ENCODE data around the gene TMEM14C. TPM values are rescaled to one million over a fixed set of nuclear protein-coding genes. Genes with fewer than 3 reads are reported as not detected.

The TMEM14C gene
- polyA plus RNA-seq, 1 donor from 2014 or later: 124 TPM

DNA sequence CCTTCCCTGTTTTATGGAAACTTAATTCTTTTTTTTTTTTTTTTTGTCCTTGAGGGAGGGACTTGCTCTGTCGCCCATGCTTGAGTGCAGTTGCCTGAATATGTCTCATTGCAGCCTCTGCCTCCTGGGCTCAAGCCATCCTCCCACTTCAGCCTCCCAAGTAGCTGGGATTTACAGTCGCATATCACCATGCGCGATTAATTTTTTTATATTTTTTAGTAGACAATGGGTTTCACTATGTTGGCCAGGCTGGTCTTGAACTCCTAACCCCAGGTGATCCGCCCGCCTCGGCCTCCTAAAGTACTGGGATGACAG, 654 bp downstream of the TMEM14C start:
- peak overlapping the region; percentile 56 for H3K27ac ChIP-seq (ENCODE audit: low read length)
- peak overlapping the region; percentile 82 for H3K4me3 ChIP-seq (ENCODE audit: low read length)
- H3F3A ChIP-seq (ENCODE audit: insufficient read depth, low read length, poor library complexity, severe bottlenecking): no peaks in the 10 kb centered on the region
- TF ChIP-seq POLR2AphosphoS5 (IDR thresholded peaks at IDR 0.05) (no peak), TAF1 (IDR thresholded peaks at IDR 0.05; ENCODE audit: low read depth) (no peak), EP300 (conservative IDR thresholded peaks at IDR 0.05; ENCODE audit: poor library complexity, severe bottlenecking) (no peak), SMC3 (conservative IDR thresholded peaks at IDR 0.05; ENCODE audit: poor library complexity) (no peak), RAD21 (conservative IDR thresholded peaks at IDR 0.05) (no peak), EZH2 (IDR thresholded peaks at IDR 0.05; ENCODE audit: borderline replicate concordance, insufficient read depth, low read length, poor library complexity, severe bottlenecking) (no peak), MXI1 (conservative IDR thresholded peaks at IDR 0.05; ENCODE audit: poor library complexity, severe bottlenecking) (no peak)
- TF ChIP-seq, protein P1, sequence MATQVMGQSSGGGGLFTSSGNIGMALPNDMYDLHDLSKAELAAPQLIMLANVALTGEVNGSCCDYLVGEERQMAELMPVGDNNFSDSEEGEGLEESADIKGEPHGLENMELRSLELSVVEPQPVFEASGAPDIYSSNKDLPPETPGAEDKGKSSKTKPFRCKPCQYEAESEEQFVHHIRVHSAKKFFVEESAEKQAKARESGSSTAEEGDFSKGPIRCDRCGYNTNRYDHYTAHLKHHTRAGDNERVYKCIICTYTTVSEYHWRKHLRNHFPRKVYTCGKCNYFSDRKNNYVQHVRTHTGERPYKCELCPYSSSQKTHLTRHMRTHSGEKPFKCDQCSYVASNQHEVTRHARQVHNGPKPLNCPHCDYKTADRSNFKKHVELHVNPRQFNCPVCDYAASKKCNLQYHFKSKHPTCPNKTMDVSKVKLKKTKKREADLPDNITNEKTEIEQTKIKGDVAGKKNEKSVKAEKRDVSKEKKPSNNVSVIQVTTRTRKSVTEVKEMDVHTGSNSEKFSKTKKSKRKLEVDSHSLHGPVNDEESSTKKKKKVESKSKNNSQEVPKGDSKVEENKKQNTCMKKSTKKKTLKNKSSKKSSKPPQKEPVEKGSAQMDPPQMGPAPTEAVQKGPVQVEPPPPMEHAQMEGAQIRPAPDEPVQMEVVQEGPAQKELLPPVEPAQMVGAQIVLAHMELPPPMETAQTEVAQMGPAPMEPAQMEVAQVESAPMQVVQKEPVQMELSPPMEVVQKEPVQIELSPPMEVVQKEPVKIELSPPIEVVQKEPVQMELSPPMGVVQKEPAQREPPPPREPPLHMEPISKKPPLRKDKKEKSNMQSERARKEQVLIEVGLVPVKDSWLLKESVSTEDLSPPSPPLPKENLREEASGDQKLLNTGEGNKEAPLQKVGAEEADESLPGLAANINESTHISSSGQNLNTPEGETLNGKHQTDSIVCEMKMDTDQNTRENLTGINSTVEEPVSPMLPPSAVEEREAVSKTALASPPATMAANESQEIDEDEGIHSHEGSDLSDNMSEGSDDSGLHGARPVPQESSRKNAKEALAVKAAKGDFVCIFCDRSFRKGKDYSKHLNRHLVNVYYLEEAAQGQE (IDR thresholded peaks at IDR 0.05; ENCODE audit: borderline replicate concordance): no peak
- TF ChIP-seq, protein P2, sequence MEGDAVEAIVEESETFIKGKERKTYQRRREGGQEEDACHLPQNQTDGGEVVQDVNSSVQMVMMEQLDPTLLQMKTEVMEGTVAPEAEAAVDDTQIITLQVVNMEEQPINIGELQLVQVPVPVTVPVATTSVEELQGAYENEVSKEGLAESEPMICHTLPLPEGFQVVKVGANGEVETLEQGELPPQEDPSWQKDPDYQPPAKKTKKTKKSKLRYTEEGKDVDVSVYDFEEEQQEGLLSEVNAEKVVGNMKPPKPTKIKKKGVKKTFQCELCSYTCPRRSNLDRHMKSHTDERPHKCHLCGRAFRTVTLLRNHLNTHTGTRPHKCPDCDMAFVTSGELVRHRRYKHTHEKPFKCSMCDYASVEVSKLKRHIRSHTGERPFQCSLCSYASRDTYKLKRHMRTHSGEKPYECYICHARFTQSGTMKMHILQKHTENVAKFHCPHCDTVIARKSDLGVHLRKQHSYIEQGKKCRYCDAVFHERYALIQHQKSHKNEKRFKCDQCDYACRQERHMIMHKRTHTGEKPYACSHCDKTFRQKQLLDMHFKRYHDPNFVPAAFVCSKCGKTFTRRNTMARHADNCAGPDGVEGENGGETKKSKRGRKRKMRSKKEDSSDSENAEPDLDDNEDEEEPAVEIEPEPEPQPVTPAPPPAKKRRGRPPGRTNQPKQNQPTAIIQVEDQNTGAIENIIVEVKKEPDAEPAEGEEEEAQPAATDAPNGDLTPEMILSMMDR (IDR thresholded peaks at IDR 0.05; ENCODE audit: poor library complexity, severe bottlenecking): no peak
- no peaks in the 10 kb centered on the region for H4K20me1 ChIP-seq (ENCODE audit: insufficient read depth)
- H3K79me2 ChIP-seq (replicated peaks; ENCODE audit: insufficient read depth, low read length): peaks cover 10% of the 10 kb centered on the region
- H3K36me3 ChIP-seq (ENCODE audit: insufficient read depth, low read length): no peaks in the 10 kb centered on the region
- no peaks in the 10 kb centered on the region for H3K9me3 ChIP-seq (ENCODE audit: low read length)
- peak overlapping the region; percentile 75 for H3K9ac ChIP-seq (ENCODE audit: low read length)
- H3K9me2 ChIP-seq (ENCODE audit: insufficient read depth, low read length): no peaks in the 10 kb centered on the region
- no peaks in the 10 kb centered on the region for H3K27me3 ChIP-seq (ENCODE audit: insufficient read depth, low read depth, low read length)
- H2AFZ ChIP-seq (ENCODE audit: low read depth, low read length): peak overlapping the region; percentile 89
- H3K4me2 ChIP-seq (ENCODE audit: low read length): peak overlapping the region; percentile 61

DNA sequence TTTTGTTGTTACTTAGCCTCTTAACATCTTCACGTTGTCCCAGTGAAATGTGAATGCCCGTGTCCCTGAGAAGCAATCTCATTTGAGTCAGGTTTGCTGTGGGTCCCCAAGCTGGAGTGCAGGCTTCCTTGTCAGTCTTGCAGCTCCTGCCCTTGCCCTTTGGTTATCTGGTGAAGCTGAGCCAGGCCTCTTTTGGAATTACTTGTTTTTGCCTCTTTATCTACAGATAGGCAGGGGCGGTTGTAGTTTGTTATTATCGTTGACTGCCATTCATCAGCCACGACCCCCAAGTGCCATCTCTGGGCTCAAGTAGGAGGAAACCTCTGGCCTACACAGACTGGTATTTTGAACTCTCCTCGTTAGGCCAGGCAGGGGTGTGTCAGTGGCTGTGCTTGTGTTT, 2.2 kb downstream of the TMEM14C start:
- Histone ChIP-seq H4K20me1 (ENCODE audit: insufficient read depth) (no peaks in the 10 kb centered on the region), H3F3A (ENCODE audit: insufficient read depth, low read length, poor library complexity, severe bottlenecking) (no peaks in the 10 kb centered on the region), H3K9ac (ENCODE audit: low read length) (no peak overlapping the region), H3K27ac (ENCODE audit: low read length) (no peak overlapping the region), H3K36me3 (ENCODE audit: insufficient read depth, low read length) (no peaks in the 10 kb centered on the region), H3K4me3 (ENCODE audit: low read length) (no peak overlapping the region), H3K4me2 (ENCODE audit: low read length) (no peak overlapping the region), H3K79me2 (replicated peaks; ENCODE audit: insufficient read depth, low read length) (peaks cover 10% of the 10 kb centered on the region), H3K9me2 (ENCODE audit: insufficient read depth, low read length) (no peaks in the 10 kb centered on the region), H3K27me3 (ENCODE audit: insufficient read depth, low read depth, low read length) (no peaks in the 10 kb centered on the region), H2AFZ (ENCODE audit: low read depth, low read length) (no peak overlapping the region), H3K9me3 (ENCODE audit: low read length) (no peaks in the 10 kb centered on the region)
- TF ChIP-seq, protein P1 (IDR thresholded peaks at IDR 0.05; ENCODE audit: borderline replicate concordance): no peak
- TF ChIP-seq, protein P2 (IDR thresholded peaks at IDR 0.05; ENCODE audit: poor library complexity, severe bottlenecking): no peak
- TF ChIP-seq EZH2 (IDR thresholded peaks at IDR 0.05; ENCODE audit: borderline replicate concordance, insufficient read depth, low read length, poor library complexity, severe bottlenecking): no peak
- no peak for TF ChIP-seq MXI1 (conservative IDR thresholded peaks at IDR 0.05; ENCODE audit: poor library complexity, severe bottlenecking)
- no peak for TF ChIP-seq EP300 (conservative IDR thresholded peaks at IDR 0.05; ENCODE audit: poor library complexity, severe bottlenecking)
- no peak for TF ChIP-seq TAF1 (IDR thresholded peaks at IDR 0.05; ENCODE audit: low read depth)
- TF ChIP-seq SMC3 (conservative IDR thresholded peaks at IDR 0.05; ENCODE audit: poor library complexity): no peak
- TF ChIP-seq POLR2AphosphoS5 (IDR thresholded peaks at IDR 0.05): no peak

Data from neural cell (in vitro differentiated cells).